Type B pancreatic cell (in vitro differentiated cells): Measurements from ENCODE around the gene NENF. TPM values are rescaled to one million over a fixed set of nuclear protein-coding genes. Genes with fewer than 3 reads are reported as not detected.

Source experiments
- DNase-seq: peaks from one replicate; pipeline ENCODE4 v3.0.0; 2021; ENCODE audit warnings: mixed read lengths; ENCODE audit not compliant: unreplicated experiment; ENCODE audit errors: extremely low spot score
- H3K27ac Mint-ChIP-seq: 2 replicates; pipeline ENCODE4 v1.8.0; 2021; ENCODE audit warnings: mild to moderate bottlenecking, mixed read lengths
- H3K27me3 Mint-ChIP-seq: 2 replicates; pipeline ENCODE4 v1.8.0; 2021; ENCODE audit warnings: mixed read lengths
- H3K36me3 Mint-ChIP-seq: 2 replicates; pipeline ENCODE4 v1.8.0; 2021; ENCODE audit warnings: mixed read lengths
- H3K4me1 Mint-ChIP-seq: one replicate; pipeline ENCODE4 v1.8.0; 2021; ENCODE audit warnings: mixed read lengths; ENCODE audit not compliant: unreplicated experiment
- H3K4me3 Mint-ChIP-seq: 2 replicates; pipeline ENCODE4 v1.8.0; 2021; ENCODE audit warnings: mild to moderate bottlenecking, mixed read lengths
- H3K9me3 Mint-ChIP-seq: 2 replicates; pipeline ENCODE4 v1.8.0; 2021; ENCODE audit warnings: mixed read lengths
- CTCF ChIP-seq: fragments of 200-600 bp; sonication (generic); conservative IDR thresholded peaks from 2 replicates; pipeline ENCODE4 v1.5.0; 2021; ENCODE audit warnings: antibody characterized with exemption, mild to moderate bottlenecking
- total RNA-seq: library from RNA; stranded (reverse); gene quantifications from 2 replicates; pipeline ENCODE4 v1.2.1, GENCODE V29; 2021; ENCODE audit warnings: low replicate concordance

The NENF gene
- total RNA-seq, 1 donor from 2014 or later, result 48.9 TPM

- no peaks in the 10 kb centered on the region for H3K9me3 Mint-ChIP-seq
- H3K27ac Mint-ChIP-seq, result no peak overlapping the region
- peaks cover 10% of the 10 kb centered on the region for H3K27me3 Mint-ChIP-seq
- H3K4me3 Mint-ChIP-seq, result no peak overlapping the region
- no peak for TF ChIP-seq CTCF
- H3K36me3 Mint-ChIP-seq, result no peaks in the 10 kb centered on the region
- DNase-seq, result no peak
- H3K4me1 Mint-ChIP-seq, result peaks cover 11% of the 10 kb centered on the region
Measured at GRCh38 chr1:212481438-212481767, 48.7 kb downstream of the NENF start.

- Mint-ChIP-seq H3K27ac (peak overlapping the region; percentile 4), H3K4me1 (peaks cover 11% of the 10 kb centered on the region), H3K9me3 (no peaks in the 10 kb centered on the region), H3K27me3 (peaks cover 8% of the 10 kb centered on the region), H3K4me3 (no peak overlapping the region), H3K36me3 (no peaks in the 10 kb centered on the region)
- no peak for DNase-seq
- TF ChIP-seq CTCF, result no peak
Measured at GRCh38 chr1:212482006-212482636, 49.4 kb downstream of the NENF start.

- Mint-ChIP-seq H3K27me3 (peaks cover 6% of the 10 kb centered on the region), H3K9me3 (no peaks in the 10 kb centered on the region), H3K4me1 (peaks cover 16% of the 10 kb centered on the region), H3K36me3 (no peaks in the 10 kb centered on the region), H3K27ac (no peak overlapping the region), H3K4me3 (no peak overlapping the region)
- TF ChIP-seq CTCF, result no peak
- no peak for DNase-seq
Measured at GRCh38 chr1:212482637-212483441, 50.1 kb downstream of the NENF start.

- no peak for TF ChIP-seq CTCF
- no peaks in the 10 kb centered on the region for H3K27me3 Mint-ChIP-seq
- H3K4me1 Mint-ChIP-seq, result peaks cover 37% of the 10 kb centered on the region
- no peaks in the 10 kb centered on the region for H3K9me3 Mint-ChIP-seq
- no peak for DNase-seq
- peak overlapping the region; percentile 95 for H3K27ac Mint-ChIP-seq
- H3K4me3 Mint-ChIP-seq, result no peak overlapping the region
- no peaks in the 10 kb centered on the region for H3K36me3 Mint-ChIP-seq
Measured at GRCh38 chr1:212484701-212485570, 52.2 kb downstream of the NENF start.

GRCh38 chr1:212485571-212485912 is 52.8 kb downstream of the NENF start:
- no peaks in the 10 kb centered on the region for H3K9me3 Mint-ChIP-seq
- H3K4me3 Mint-ChIP-seq, result no peak overlapping the region
- no peaks in the 10 kb centered on the region for H3K27me3 Mint-ChIP-seq
- no peaks in the 10 kb centered on the region for H3K36me3 Mint-ChIP-seq
- H3K27ac Mint-ChIP-seq, result peak overlapping the region; percentile 95
- peaks cover 42% of the 10 kb centered on the region for H3K4me1 Mint-ChIP-seq
- TF ChIP-seq CTCF, result no peak
- no peak for DNase-seq
